Measurements from ENCODE around the gene EPG5. TPM values are rescaled to one million over a fixed set of nuclear protein-coding genes. Genes with fewer than 3 reads are reported as not detected.

EPG5 gene
- total and polyA plus RNA-seq, 9 of the 15 experiments (the other 6 are each of a cell fraction or from before 2014, with no cell fraction given), result 1.3 to 10.7 (median 5.2) TPM

- TF ChIP-seq ETS1 (conservative IDR thresholded peaks at IDR 0.05; ENCODE audit: control insufficient read depth, low read depth, low read length), result no peak
- peak; percentile 72; the same call in 1 of the 2 replicates for TF ChIP-seq C11orf30 (IDR thresholded peaks at IDR 0.05; ENCODE audit: low read depth)
- TF ChIP-seq MAFK (IDR thresholded peaks at IDR 0.05; ENCODE audit: low read length), result peak; percentile 16; the same call in 1 of the 2 replicates
These were observed 33.9 kb upstream of the EPG5 start (continued) for GRCh38 chr18:46001074-46001473.

GRCh38 chr18:45999536-45999935 is 32.4 kb upstream of the EPG5 start:
- WGBS (ENCODE audit: insufficient coverage, low coverage, missing lambda C conversion rate), result 61% methylated on average over 3 of the region's 3 CpGs
- no peak for FAIRE-seq
- no peaks in the 10 kb centered on the region for H3K79me2 ChIP-seq (ENCODE audit: control insufficient read depth, insufficient read depth, low read length)
- no peak for ATAC-seq
- no peak for DNase-seq (ENCODE audit: extremely low read depth in 1 of 4, low spot score in 3 of 4)
- H3K4me3 ChIP-seq, result no peak overlapping the region
- no peak overlapping the region for H3K9ac ChIP-seq (ENCODE audit: insufficient read depth in 1 of 2, low read depth in 2 of 2, low read length in 2 of 2)
- peaks cover 19% of the 10 kb centered on the region; the same call in 1 of the 3 replicates for H3K36me3 ChIP-seq (ENCODE audit: control insufficient read depth, insufficient read depth, low read length)
- ChIA-PET CTCF (ENCODE audit: low intra/inter-chr PET ratio) (no interaction called here), POLR2A (no interaction called here)
- no peak overlapping the region for H3K4me2 ChIP-seq (ENCODE audit: insufficient read depth, low read length)
- no peaks in the 10 kb centered on the region; the same call in none of the 2 replicates for H3K9me3 ChIP-seq (replicated peaks; ENCODE audit: control insufficient read depth, insufficient read depth, low read depth, low read length)
- no peak overlapping the region for H2AFZ ChIP-seq (ENCODE audit: low read depth, low read length)
- H4K20me1 ChIP-seq (replicated peaks; ENCODE audit: control insufficient read depth, insufficient read depth, low read length), result no peaks in the 10 kb centered on the region
- TF ChIP-seq ZBTB11 (CRISPR knock-in tag; IDR thresholded peaks at IDR 0.05) (0 out of 6 replicates have a peak, but pooled peaks of 1 of the 3 experiments have one; percentile 25), POLR2A (conservative IDR thresholded peaks at IDR 0.05) (no peak)
- in situ Hi-C loops (cut with MboI), result no loop called here
- peaks cover 4 to 21% of the 10 kb centered on the region in 2 experiments; a peak in 4 of 5 replicates for H3K4me1 ChIP-seq (replicated peaks in 1 of 2; ENCODE audit: control insufficient read depth in 2 of 2, insufficient read depth in 2 of 2, low read length in 2 of 2)
- intact Hi-C loops (cut with micrococcal nuclease), result no loop called here
- BruUV-seq (replicated peaks), result no TSS peak
- no peaks in the 10 kb centered on the region for H3K27me3 ChIP-seq (ENCODE audit: control insufficient read depth in 2 of 2, insufficient read depth in 2 of 2, low read length in 2 of 2)
- no peak overlapping the region for H3K27ac ChIP-seq (ENCODE audit: extremely low read depth, low read depth, low read length)
- no peaks in the 10 kb centered on the region for H3K9me1 ChIP-seq (ENCODE audit: control insufficient read depth, insufficient read depth, low read length)
